ENCODE results near the gene IL7R.

Gene IL7R

GRCh38 chr5:35922468-35922867 lies 65.8 kb downstream of the IL7R start:
- H3K27me3 Mint-ChIP-seq: peaks cover 30% of the 10 kb centered on the region
- H3K9me3 Mint-ChIP-seq: peaks cover 9% of the 10 kb centered on the region
- H3K27ac Mint-ChIP-seq: peak overlapping the region; percentile 13
- no peak overlapping the region for H3K4me3 Mint-ChIP-seq
- H3K4me1 Mint-ChIP-seq (ENCODE audit: low read depth): peaks cover 28% of the 10 kb centered on the region
- no peaks in the 10 kb centered on the region for H3K36me3 Mint-ChIP-seq (ENCODE audit: low read depth)
- intact Hi-C loops (cut with micrococcal nuclease): loop anchor here (10.0 kb wide), 1 partner anchor 698 kb away; no protein-coding TSS in a partner anchor

DNA sequence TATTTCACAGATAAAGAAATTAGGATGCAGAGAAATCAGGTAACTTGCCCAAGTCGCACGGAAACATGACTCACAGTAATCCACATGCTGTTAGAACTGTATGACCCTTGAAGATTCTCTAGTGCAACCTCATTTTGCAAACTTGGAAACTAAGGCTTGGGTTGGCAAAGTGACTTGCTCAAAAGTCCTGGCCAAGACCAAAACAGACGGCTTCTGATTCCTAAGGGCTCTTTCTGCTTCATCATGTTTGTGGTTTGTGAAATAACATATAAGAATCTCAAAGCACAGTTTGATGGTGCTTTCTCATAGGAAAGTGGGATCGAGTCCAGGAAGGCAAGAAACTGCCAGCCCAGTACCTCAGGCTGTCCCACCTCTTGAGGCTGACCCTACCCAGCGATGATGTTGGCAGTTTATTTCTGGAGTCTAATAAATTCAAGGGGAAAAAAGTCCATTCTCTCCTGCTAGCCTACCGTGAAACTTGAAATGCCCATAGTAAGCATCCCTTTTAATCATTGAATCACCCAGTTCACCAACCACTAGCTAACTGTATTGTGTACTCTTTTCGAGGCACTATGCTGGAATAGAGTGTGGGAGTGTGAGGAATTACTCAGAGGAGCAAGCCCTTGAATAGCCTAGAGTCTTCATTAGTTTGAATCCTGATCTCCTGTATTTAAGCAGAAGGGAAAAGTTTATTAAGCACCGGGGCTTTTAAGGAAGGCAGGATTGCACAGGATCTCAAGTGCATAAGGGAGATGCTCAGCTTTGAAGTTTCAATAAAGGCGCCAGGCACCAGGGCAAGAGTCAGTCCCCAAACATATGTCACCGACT lies 67.6 kb downstream of the IL7R start:
- Mint-ChIP-seq H3K4me3 (no peak overlapping the region), H3K27ac (no peak overlapping the region), H3K9me3 (peaks cover 8% of the 10 kb centered on the region), H3K4me1 (ENCODE audit: low read depth) (peaks cover 28% of the 10 kb centered on the region), H3K27me3 (peaks cover 30% of the 10 kb centered on the region), H3K36me3 (ENCODE audit: low read depth) (no peaks in the 10 kb centered on the region)
- intact Hi-C loops (cut with micrococcal nuclease): loop anchor here (10.0 kb wide), 1 partner anchor 700 kb away; no protein-coding TSS in a partner anchor

DNA sequence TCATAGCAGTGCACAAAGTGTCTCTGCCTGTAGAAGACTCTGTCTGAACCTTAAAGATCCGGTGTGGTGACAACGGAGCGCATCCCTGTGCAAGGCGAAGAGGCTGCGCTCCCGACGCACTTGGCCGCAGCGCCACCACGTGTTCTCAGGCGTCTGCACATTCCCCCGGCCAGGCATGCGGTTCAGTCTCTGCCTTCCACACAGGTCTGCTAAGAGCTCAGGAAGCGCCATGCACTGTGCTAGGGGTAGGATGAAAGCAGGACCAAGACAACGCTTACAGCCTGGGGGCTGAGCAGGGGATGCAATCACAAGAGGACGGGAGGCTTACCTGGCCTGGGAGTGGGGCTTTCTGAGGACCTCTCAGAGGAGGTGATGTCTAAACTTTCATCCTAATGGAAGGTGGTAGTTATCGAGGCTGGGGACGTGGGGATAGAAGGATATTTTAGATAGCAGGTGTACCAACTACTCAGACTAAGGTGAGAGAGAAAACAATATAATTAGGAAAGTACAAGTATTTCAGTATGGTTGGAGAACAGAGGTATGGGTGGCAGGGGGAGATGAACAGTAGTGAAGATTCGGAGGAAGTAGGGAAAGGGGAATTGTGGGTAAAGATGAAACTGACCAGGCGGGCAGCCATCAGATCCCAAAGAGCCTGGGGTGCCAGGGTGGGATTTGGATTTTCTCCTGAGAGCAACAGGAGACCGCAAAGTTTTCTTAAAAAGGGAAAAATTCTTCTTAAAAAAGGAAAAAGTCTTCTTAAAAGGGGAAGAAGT lies 68.4 kb downstream of the IL7R start:
- H3K36me3 Mint-ChIP-seq (ENCODE audit: low read depth): no peaks in the 10 kb centered on the region
- peaks cover 28% of the 10 kb centered on the region for H3K4me1 Mint-ChIP-seq (ENCODE audit: low read depth)
- H3K27me3 Mint-ChIP-seq: peaks cover 30% of the 10 kb centered on the region
- intact Hi-C loops (cut with micrococcal nuclease): loop anchor here (1.0 to 10.0 kb wide), 2 partner anchors 148 to 700 kb away; no protein-coding TSS in a partner anchor
- H3K9me3 Mint-ChIP-seq: no peaks in the 10 kb centered on the region
- H3K27ac Mint-ChIP-seq: peak overlapping the region; percentile 38
- H3K4me3 Mint-ChIP-seq: peak overlapping the region; percentile 67

- H3K9me3 Mint-ChIP-seq: no peaks in the 10 kb centered on the region
- peaks cover 28% of the 10 kb centered on the region for H3K4me1 Mint-ChIP-seq (ENCODE audit: low read depth)
- H3K36me3 Mint-ChIP-seq (ENCODE audit: low read depth): no peaks in the 10 kb centered on the region
- intact Hi-C loops (cut with micrococcal nuclease): loop anchor here (1.0 to 10.0 kb wide), 4 partner anchors 275 to 838 kb away; partner anchors contain the start of gene SPEF2
- no peak overlapping the region for H3K4me3 Mint-ChIP-seq
- H3K27me3 Mint-ChIP-seq: peaks cover 30% of the 10 kb centered on the region
- H3K27ac Mint-ChIP-seq: no peak overlapping the region
Observed at GRCh38 chr5:35926389-35927051, 69.8 kb downstream of the IL7R start.

Data from dendritic cell treated with granulocyte-macrophage colony-stimulating factor and Interleukin-4, amounts not matched to agents 40 ng/mL and 50 ng/mL, for 4 days (primary cell).